H9 (cell line): ENCODE results near the gene MYLK4. TPM values are rescaled to one million over a fixed set of nuclear protein-coding genes. Genes with fewer than 3 reads are reported as not detected.

Experiments
- DNase-seq: peaks from one replicate; pipeline ENCODE4 v3.0.0-alpha.2; 2017
- H2AFZ ChIP-seq: one replicate; pipeline ENCODE4 v1.6.1; 2013; ENCODE audit warnings: mild to moderate bottlenecking, low read length, control low read depth, moderate library complexity
- H2AK5ac ChIP-seq: 2 replicates; pipeline ENCODE4 v1.6.1; 2013; ENCODE audit warnings: low read length, control low read depth, mixed read lengths; ENCODE audit not compliant: insufficient read length
- H2BK120ac ChIP-seq: one replicate; pipeline ENCODE4 v1.6.1; 2013; ENCODE audit warnings: low read depth, mild to moderate bottlenecking, low read length, control low read depth, inconsistent platforms; ENCODE audit not compliant: poor library complexity, severe bottlenecking
- H2BK12ac ChIP-seq: 2 replicates; pipeline ENCODE4 v1.6.1; 2013; ENCODE audit warnings: low read length, control low read depth, mixed read lengths, low read depth; ENCODE audit not compliant: insufficient read length
- H2BK15ac ChIP-seq: 2 replicates; pipeline ENCODE4 v1.6.1; 2013; ENCODE audit warnings: low read depth, low read length, control low read depth
- H2BK20ac ChIP-seq: one replicate; pipeline ENCODE4 v1.6.1; 2013; ENCODE audit warnings: low read depth, mild to moderate bottlenecking, low read length, control low read depth, inconsistent platforms; ENCODE audit not compliant: poor library complexity, severe bottlenecking
- H2BK5ac ChIP-seq: 2 replicates; pipeline ENCODE4 v1.6.1; 2013; ENCODE audit warnings: low read length, control low read depth, mixed read lengths; ENCODE audit not compliant: insufficient read length
- H3K14ac ChIP-seq: 2 replicates; pipeline ENCODE4 v1.6.1; 2013; ENCODE audit warnings: low read length, control low read depth; ENCODE audit not compliant: insufficient read depth
- H3K18ac ChIP-seq: 2 replicates; pipeline ENCODE4 v1.6.1; 2013; ENCODE audit warnings: low read depth, mild to moderate bottlenecking, mixed read lengths, low read length, control low read depth; ENCODE audit not compliant: insufficient read length
- H3K23ac ChIP-seq: 2 replicates; pipeline ENCODE4 v1.6.1; 2013; ENCODE audit warnings: low read length, control low read depth, mixed read lengths, low read depth; ENCODE audit not compliant: insufficient read length
- H3K23me2 ChIP-seq: 2 replicates; pipeline ENCODE4 v1.6.1; 2013; ENCODE audit warnings: low read depth, mild to moderate bottlenecking, mixed read lengths, low read length, control low read depth; ENCODE audit not compliant: insufficient read length, poor library complexity, severe bottlenecking
- H3K27ac ChIP-seq: 2 replicates; pipeline ENCODE4 v1.5.1; 2013; ENCODE audit warnings: low read length, control low read depth, mixed read lengths, low read depth; ENCODE audit not compliant: insufficient read length
- H3K27me3 ChIP-seq: 2 replicates; pipeline ENCODE4 v1.6.1; 2013; ENCODE audit warnings: low read length, control low read depth, inconsistent platforms; ENCODE audit not compliant: insufficient read depth
- H3K4ac ChIP-seq: 2 replicates; pipeline ENCODE4 v1.6.1; 2013; ENCODE audit warnings: low read depth, mild to moderate bottlenecking, control low read depth, inconsistent platforms, low read length, moderate library complexity
- H3K4me1 ChIP-seq: 2 replicates; pipeline ENCODE4 v1.6.1; 2013; ENCODE audit warnings: low read length, control low read depth, inconsistent platforms; ENCODE audit not compliant: insufficient read depth
- H3K4me2 ChIP-seq: 2 replicates; pipeline ENCODE4 v1.6.1; 2013; ENCODE audit warnings: low read length, control low read depth, mixed read lengths; ENCODE audit not compliant: insufficient read length, insufficient read depth
- H3K56ac ChIP-seq: 2 replicates; pipeline ENCODE4 v1.6.1; 2013; ENCODE audit warnings: low read depth, mild to moderate bottlenecking, mixed read lengths, low read length, control low read depth; ENCODE audit not compliant: insufficient read length
- H3K79me1 ChIP-seq: 2 replicates; pipeline ENCODE4 v1.6.1; 2013; ENCODE audit warnings: low read depth, mild to moderate bottlenecking, moderate library complexity, low read length, control low read depth, inconsistent platforms; ENCODE audit not compliant: insufficient read depth, poor library complexity, severe bottlenecking
- H3K79me2 ChIP-seq: 2 replicates; pipeline ENCODE4 v1.6.1; 2013; ENCODE audit warnings: low read length, control low read depth, inconsistent platforms; ENCODE audit not compliant: insufficient read depth
- H3K9ac ChIP-seq: 2 replicates; pipeline ENCODE4 v1.6.1; 2013; ENCODE audit warnings: low read length, control low read depth, mixed read lengths; ENCODE audit not compliant: insufficient read length; ENCODE audit errors: extremely low read depth
- H3K9me3 ChIP-seq: one replicate; pipeline ENCODE4 v1.6.1; 2013; ENCODE audit warnings: low read depth, low read length, inconsistent platforms; ENCODE audit not compliant: control insufficient read depth
- H3T11ph ChIP-seq: one replicate; pipeline ENCODE4 v1.6.1; 2013; ENCODE audit warnings: mild to moderate bottlenecking, low read length, control low read depth, inconsistent platforms
- H4K20me1 ChIP-seq: one replicate; pipeline ENCODE4 v1.6.1; 2013; ENCODE audit not compliant: control insufficient read depth, insufficient read length, insufficient read depth
- H4K5ac ChIP-seq: 2 replicates; pipeline ENCODE4 v1.6.1; 2013; ENCODE audit warnings: low read depth, mild to moderate bottlenecking, mixed read lengths, low read length, control low read depth; ENCODE audit not compliant: insufficient read length
- H4K8ac ChIP-seq: replicated peaks from 2 replicates; pipeline ENCODE4 v1.6.1; 2013; ENCODE audit warnings: low read length, control low read depth, mixed read lengths, low read depth; ENCODE audit not compliant: insufficient read length
- H4K91ac ChIP-seq: 2 replicates; pipeline ENCODE4 v1.6.1; 2013; ENCODE audit warnings: low read depth, mild to moderate bottlenecking, moderate library complexity, mixed read lengths, low read length, control low read depth; ENCODE audit not compliant: insufficient read length
- H3K27ac Mint-ChIP-seq, 3 experiments: 2 replicates in 2 of 3; 3 replicates in 1 of 3; pipeline ENCODE4 v1.8.0; 2020 to 2021; ENCODE audit warnings: mixed read lengths in 3 of 3, mild to moderate bottlenecking in 1 of 3, moderate library complexity in 1 of 3
- H3K27me3 Mint-ChIP-seq: 2 replicates; pipeline ENCODE4 v1.8.0; 2021; ENCODE audit warnings: low read depth, mild to moderate bottlenecking, moderate library complexity, mixed read lengths
- H3K36me3 Mint-ChIP-seq, 3 experiments: 2 replicates in 2 of 3; 3 replicates in 1 of 3; pipeline ENCODE4 v1.8.0; 2020 to 2021; ENCODE audit warnings: low read depth in 3 of 3, mixed read lengths in 3 of 3; ENCODE audit not compliant: insufficient read depth in 1 of 3
- H3K4me1 Mint-ChIP-seq, 2 experiments: 2 replicates each; pipeline ENCODE4 v1.8.0; 2020; ENCODE audit warnings: mixed read lengths in 2 of 2
- H3K4me3 Mint-ChIP-seq, 2 experiments: 2 replicates in 1 of 2; 3 replicates in 1 of 2; pipeline ENCODE4 v1.8.0; 2020 to 2021; ENCODE audit warnings: mild to moderate bottlenecking in 2 of 2, mixed read lengths in 2 of 2, moderate library complexity in 1 of 2
- H3K9me3 Mint-ChIP-seq, 2 experiments: 2 replicates in 1 of 2; 3 replicates in 1 of 2; pipeline ENCODE4 v1.8.0; 2020; ENCODE audit warnings: mild to moderate bottlenecking in 2 of 2, mixed read lengths in 2 of 2, moderate library complexity in 1 of 2
- CTCF ChIP-seq: fragments of 200-600 bp; sonication (generic); conservative IDR thresholded peaks from 3 replicates; pipeline ENCODE4 v1.8.0; 2021; ENCODE audit warnings: antibody characterized with exemption, mild to moderate bottlenecking
- WGBS: extraction: QIAGEN DNeasy Blood & Tissue Kit; methylation state at CpG from one replicate; pipeline ENCODE4 v1.1.7; 2013; ENCODE audit warnings: missing lambda C conversion rate, low lambda C conversion rate, mixed read lengths; ENCODE audit not compliant: insufficient read length; ENCODE audit errors: extremely low coverage; 5-methylcytosine and 5-hydroxymethylcytosine counted together
- total RNA-seq: library from RNA; stranded (reverse); gene quantifications from 2 replicates; pipeline ENCODE4 v1.2.1, GENCODE V29; 2021

MYLK4 gene
- total RNA-seq, 1 experiment from 2014 or later = 0.28 TPM

DNA sequence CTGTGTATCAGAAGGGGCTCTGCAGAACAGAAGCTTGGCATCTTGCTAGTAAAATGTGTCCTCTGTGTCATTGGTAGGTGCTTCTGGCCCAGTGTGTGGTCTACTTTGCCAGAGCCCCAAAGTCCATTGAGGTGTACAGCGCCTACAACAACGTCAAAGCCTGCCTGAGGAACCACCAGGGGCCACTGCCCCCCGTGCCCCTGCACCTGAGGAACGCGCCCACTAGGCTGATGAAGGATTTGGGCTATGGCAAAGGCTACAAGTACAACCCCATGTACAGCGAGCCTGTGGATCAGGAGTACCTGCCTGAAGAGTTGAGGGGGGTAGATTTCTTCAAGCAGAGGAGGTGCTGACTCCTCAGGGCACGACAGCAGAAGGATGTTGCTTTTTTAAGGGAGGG is 34.2 kb upstream of the MYLK4 start:
- Mint-ChIP-seq H3K27me3 (no peaks in the 10 kb centered on the region; the same call in 1 of the 2 replicates), H3K27ac (peak overlapping the region in 2 of 3 experiments; percentile 20 to 51; a peak in 1 of 7 replicates), H3K4me1 (peaks cover 5 to 6% of the 10 kb centered on the region in 2 experiments), H3K4me3 (no peak overlapping the region), H3K36me3 (peaks cover 23 to 50% (median 42%) of the 10 kb centered on the region in 3 experiments), H3K9me3 (no peaks in the 10 kb centered on the region; a peak in 1 of 5 replicates)
- H2BK15ac ChIP-seq = no peak overlapping the region
- H2BK5ac ChIP-seq = no peak overlapping the region
- H4K5ac ChIP-seq = no peak overlapping the region
- no peak overlapping the region for H3K27ac ChIP-seq
- no peak overlapping the region for H3T11ph ChIP-seq
- no peak overlapping the region for H4K8ac ChIP-seq
- H2AFZ ChIP-seq = no peak overlapping the region
- no peak overlapping the region for H3K23ac ChIP-seq
- no peak overlapping the region for H2BK120ac ChIP-seq
- no peaks in the 10 kb centered on the region for H3K79me2 ChIP-seq
- no peak for DNase-seq
- no peaks in the 10 kb centered on the region for H4K20me1 ChIP-seq
- no peak overlapping the region for H3K4ac ChIP-seq
- H2AK5ac ChIP-seq = no peak overlapping the region
- no peaks in the 10 kb centered on the region for H3K79me1 ChIP-seq
- H3K4me1 ChIP-seq = no peaks in the 10 kb centered on the region
- H3K9me3 ChIP-seq = no peaks in the 10 kb centered on the region
- no peak overlapping the region for H3K9ac ChIP-seq
- H3K18ac ChIP-seq = no peak overlapping the region
- no peaks in the 10 kb centered on the region for H3K27me3 ChIP-seq
- no peak overlapping the region for H3K4me2 ChIP-seq
- H3K56ac ChIP-seq = no peak overlapping the region
- TF ChIP-seq CTCF = no peak
- no peak overlapping the region for H2BK20ac ChIP-seq
- no peak overlapping the region for H2BK12ac ChIP-seq
- H3K14ac ChIP-seq = no peak overlapping the region
- no peak overlapping the region for H4K91ac ChIP-seq
- no peaks in the 10 kb centered on the region for H3K23me2 ChIP-seq
- WGBS = no CpG with 5 or more reads among the region's 7 CpGs
